Measurements from ENCODE around the gene OLIG3.

Gene OLIG3

GRCh38 chr6:137490006-137490905 lies 3.9 kb downstream of the OLIG3 start:
- no peaks in the 10 kb centered on the region for H3K36me3 ChIP-seq (ENCODE audit: control insufficient read depth in 5 of 5, insufficient read depth in 5 of 5, low read length in 5 of 5)
- H3K27me3 ChIP-seq (ENCODE audit: control insufficient read depth in 5 of 5, insufficient read depth in 4 of 5, low read length in 5 of 5): peaks cover 50 to 91% (median 74%) of the 10 kb centered on the region in 5 donors
- peak overlapping the region in 3 of 5 donors; percentile 7 to 47 (median 7) for H3K4me3 ChIP-seq (ENCODE audit: low read depth in 1 of 5, low read length in 5 of 5)
- no peaks in the 10 kb centered on the region for H3K9me3 ChIP-seq (ENCODE audit: control insufficient read depth in 5 of 5, low read length in 5 of 5)
- peaks cover 0 to 44% (median 33%) of the 10 kb centered on the region in 5 donors for H3K4me1 ChIP-seq (ENCODE audit: control insufficient read depth in 5 of 5, insufficient read depth in 5 of 5, low read length in 5 of 5)
- H3K9ac ChIP-seq (ENCODE audit: low read length in 5 of 5): no peak overlapping the region
- H3K27ac ChIP-seq (ENCODE audit: low read depth, low read length): no peak overlapping the region

GRCh38 chr6:137489046-137490005 lies 4.9 kb downstream of the OLIG3 start:
- no peaks in the 10 kb centered on the region for H3K9me3 ChIP-seq (ENCODE audit: control insufficient read depth in 5 of 5, low read length in 5 of 5)
- no peak overlapping the region for H3K27ac ChIP-seq (ENCODE audit: low read depth, low read length)
- H3K27me3 ChIP-seq (ENCODE audit: control insufficient read depth in 5 of 5, insufficient read depth in 4 of 5, low read length in 5 of 5): peaks cover 45 to 86% (median 67%) of the 10 kb centered on the region in 5 donors
- H3K9ac ChIP-seq (ENCODE audit: low read length in 5 of 5): no peak overlapping the region
- H3K36me3 ChIP-seq (ENCODE audit: control insufficient read depth in 5 of 5, insufficient read depth in 5 of 5, low read length in 5 of 5): no peaks in the 10 kb centered on the region
- H3K4me1 ChIP-seq (ENCODE audit: control insufficient read depth in 5 of 5, insufficient read depth in 5 of 5, low read length in 5 of 5): peaks cover 0 to 35% (median 31%) of the 10 kb centered on the region in 5 donors
- H3K4me3 ChIP-seq (ENCODE audit: low read depth in 1 of 5, low read length in 5 of 5): peak overlapping the region; percentile 11 to 47 (median 30)

GRCh38 chr6:137488150-137489045 lies 5.8 kb downstream of the OLIG3 start:
- Histone ChIP-seq H3K27me3 (ENCODE audit: control insufficient read depth in 5 of 5, insufficient read depth in 4 of 5, low read length in 5 of 5) (peaks cover 42 to 83% (median 61%) of the 10 kb centered on the region in 5 donors), H3K27ac (ENCODE audit: low read depth, low read length) (no peak overlapping the region), H3K36me3 (ENCODE audit: control insufficient read depth in 5 of 5, insufficient read depth in 5 of 5, low read length in 5 of 5) (no peaks in the 10 kb centered on the region), H3K4me3 (ENCODE audit: low read depth in 1 of 5, low read length in 5 of 5) (peak overlapping the region; percentile 11 to 47 (median 15)), H3K4me1 (ENCODE audit: control insufficient read depth in 5 of 5, insufficient read depth in 5 of 5, low read length in 5 of 5) (peaks cover 0 to 29% (median 26%) of the 10 kb centered on the region in 5 donors), H3K9me3 (ENCODE audit: control insufficient read depth in 5 of 5, low read length in 5 of 5) (no peaks in the 10 kb centered on the region), H3K9ac (ENCODE audit: low read length in 5 of 5) (no peak overlapping the region)

GRCh38 chr6:137487869-137488149 lies 6.4 kb downstream of the OLIG3 start:
- Histone ChIP-seq H3K9ac (ENCODE audit: low read length in 5 of 5) (no peak overlapping the region), H3K27ac (ENCODE audit: low read depth, low read length) (no peak overlapping the region), H3K36me3 (ENCODE audit: control insufficient read depth in 5 of 5, insufficient read depth in 5 of 5, low read length in 5 of 5) (no peaks in the 10 kb centered on the region), H3K4me1 (ENCODE audit: control insufficient read depth in 5 of 5, insufficient read depth in 5 of 5, low read length in 5 of 5) (peaks cover 0 to 23% (median 20%) of the 10 kb centered on the region in 5 donors), H3K27me3 (ENCODE audit: control insufficient read depth in 5 of 5, insufficient read depth in 4 of 5, low read length in 5 of 5) (peaks cover 42 to 82% (median 55%) of the 10 kb centered on the region in 5 donors), H3K4me3 (ENCODE audit: low read depth in 1 of 5, low read length in 5 of 5) (no peak overlapping the region), H3K9me3 (ENCODE audit: control insufficient read depth in 5 of 5, low read length in 5 of 5) (peaks cover 0 to 1% (median 0%) of the 10 kb centered on the region in 5 donors)

GRCh38 chr6:137487181-137487868 lies 6.9 kb downstream of the OLIG3 start:
- no peaks in the 10 kb centered on the region for H3K36me3 ChIP-seq (ENCODE audit: control insufficient read depth in 5 of 5, insufficient read depth in 5 of 5, low read length in 5 of 5)
- no peak overlapping the region for H3K9ac ChIP-seq (ENCODE audit: low read length in 5 of 5)
- peaks cover 0 to 22% (median 19%) of the 10 kb centered on the region in 5 donors for H3K4me1 ChIP-seq (ENCODE audit: control insufficient read depth in 5 of 5, insufficient read depth in 5 of 5, low read length in 5 of 5)
- peaks cover 0 to 6% (median 0%) of the 10 kb centered on the region in 5 donors for H3K9me3 ChIP-seq (ENCODE audit: control insufficient read depth in 5 of 5, low read length in 5 of 5)
- H3K27ac ChIP-seq (ENCODE audit: low read depth, low read length): no peak overlapping the region
- no peak overlapping the region for H3K4me3 ChIP-seq (ENCODE audit: low read depth in 1 of 5, low read length in 5 of 5)
- peaks cover 39 to 81% (median 50%) of the 10 kb centered on the region in 5 donors for H3K27me3 ChIP-seq (ENCODE audit: control insufficient read depth in 5 of 5, insufficient read depth in 4 of 5, low read length in 5 of 5)

- H3K4me3 ChIP-seq (ENCODE audit: low read depth in 1 of 5, low read length in 5 of 5): no peak overlapping the region
- peaks cover 0 to 6% (median 0%) of the 10 kb centered on the region in 5 donors for H3K9me3 ChIP-seq (ENCODE audit: control insufficient read depth in 5 of 5, low read length in 5 of 5)
- H3K9ac ChIP-seq (ENCODE audit: low read length in 5 of 5): no peak overlapping the region
- no peak overlapping the region for H3K27ac ChIP-seq (ENCODE audit: low read depth, low read length)
- peaks cover 34 to 73% (median 46%) of the 10 kb centered on the region in 5 donors for H3K27me3 ChIP-seq (ENCODE audit: control insufficient read depth in 5 of 5, insufficient read depth in 4 of 5, low read length in 5 of 5)
- peaks cover 0 to 22% (median 19%) of the 10 kb centered on the region in 5 donors for H3K4me1 ChIP-seq (ENCODE audit: control insufficient read depth in 5 of 5, insufficient read depth in 5 of 5, low read length in 5 of 5)
- H3K36me3 ChIP-seq (ENCODE audit: control insufficient read depth in 5 of 5, insufficient read depth in 5 of 5, low read length in 5 of 5): no peaks in the 10 kb centered on the region
These were observed 7.8 kb downstream of the OLIG3 start for GRCh38 chr6:137486416-137486815.

GRCh38 chr6:137480431-137480830 lies 13.8 kb downstream of the OLIG3 start:
- Histone ChIP-seq H3K36me3 (ENCODE audit: control insufficient read depth in 5 of 5, insufficient read depth in 5 of 5, low read length in 5 of 5) (no peaks in the 10 kb centered on the region), H3K27me3 (ENCODE audit: control insufficient read depth in 5 of 5, insufficient read depth in 4 of 5, low read length in 5 of 5) (peaks cover 5 to 21% (median 10%) of the 10 kb centered on the region in 5 donors), H3K27ac (ENCODE audit: low read depth, low read length) (no peak overlapping the region), H3K9me3 (ENCODE audit: control insufficient read depth in 5 of 5, low read length in 5 of 5) (peaks cover 0 to 6% (median 0%) of the 10 kb centered on the region in 5 donors), H3K4me1 (ENCODE audit: control insufficient read depth in 5 of 5, insufficient read depth in 5 of 5, low read length in 5 of 5) (no peaks in the 10 kb centered on the region), H3K9ac (ENCODE audit: low read length in 5 of 5) (no peak overlapping the region), H3K4me3 (ENCODE audit: low read depth in 1 of 5, low read length in 5 of 5) (no peak overlapping the region)

- peaks cover 2 to 12% (median 4%) of the 10 kb centered on the region in 5 donors for H3K27me3 ChIP-seq (ENCODE audit: control insufficient read depth in 5 of 5, insufficient read depth in 4 of 5, low read length in 5 of 5)
- H3K4me1 ChIP-seq (ENCODE audit: control insufficient read depth in 5 of 5, insufficient read depth in 5 of 5, low read length in 5 of 5): no peaks in the 10 kb centered on the region
- no peaks in the 10 kb centered on the region for H3K36me3 ChIP-seq (ENCODE audit: control insufficient read depth in 5 of 5, insufficient read depth in 5 of 5, low read length in 5 of 5)
- no peak overlapping the region for H3K9ac ChIP-seq (ENCODE audit: low read length in 5 of 5)
- H3K4me3 ChIP-seq (ENCODE audit: low read depth in 1 of 5, low read length in 5 of 5): no peak overlapping the region
- no peaks in the 10 kb centered on the region for H3K9me3 ChIP-seq (ENCODE audit: control insufficient read depth in 5 of 5, low read length in 5 of 5)
- no peak overlapping the region for H3K27ac ChIP-seq (ENCODE audit: low read depth, low read length)
These were observed 19.1 kb downstream of the OLIG3 start for GRCh38 chr6:137475103-137475502.

GRCh38 chr6:137473598-137473997 lies 20.6 kb downstream of the OLIG3 start:
- Histone ChIP-seq H3K27me3 (ENCODE audit: control insufficient read depth in 5 of 5, insufficient read depth in 4 of 5, low read length in 5 of 5) (peaks cover 0 to 14% (median 2%) of the 10 kb centered on the region in 5 donors), H3K4me1 (ENCODE audit: control insufficient read depth in 5 of 5, insufficient read depth in 5 of 5, low read length in 5 of 5) (no peaks in the 10 kb centered on the region), H3K9me3 (ENCODE audit: control insufficient read depth in 5 of 5, low read length in 5 of 5) (no peaks in the 10 kb centered on the region), H3K9ac (ENCODE audit: low read length in 5 of 5) (no peak overlapping the region), H3K36me3 (ENCODE audit: control insufficient read depth in 5 of 5, insufficient read depth in 5 of 5, low read length in 5 of 5) (no peaks in the 10 kb centered on the region), H3K4me3 (ENCODE audit: low read depth in 1 of 5, low read length in 5 of 5) (no peak overlapping the region), H3K27ac (ENCODE audit: low read depth, low read length) (no peak overlapping the region)

Data from subcutaneous abdominal adipose tissue (tissue), 5 donors.